GM19099 (cell line): Measurements from ENCODE around the gene SIGLEC12.

Experiments
- POLR2A ChIP-seq: IDR thresholded peaks from 3 replicates; pipeline ENCODE4 v1.6.1; 2011; ENCODE audit warnings: low read depth; ENCODE audit not compliant: insufficient read length; ENCODE audit errors: extremely low read depth

Gene SIGLEC12

DNA sequence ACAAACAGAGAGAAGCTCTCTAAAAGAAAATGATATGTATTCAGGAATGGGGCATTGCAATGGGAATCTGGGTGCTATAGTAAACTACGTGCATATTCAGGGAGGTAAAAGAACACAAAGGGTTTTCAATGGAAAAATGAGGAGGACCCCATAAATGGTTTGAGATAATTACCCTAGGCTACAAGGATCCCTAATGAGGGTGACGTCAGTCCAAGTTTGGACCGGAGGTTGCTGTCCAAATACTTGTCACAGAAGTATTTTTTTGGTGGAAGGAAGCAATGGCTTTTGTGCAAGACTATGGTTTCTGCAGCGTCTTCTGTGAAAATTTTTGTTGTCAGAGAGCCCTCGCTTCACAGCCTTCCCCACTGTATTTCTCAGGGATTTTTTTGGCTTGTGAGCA, 24.3 kb downstream of the SIGLEC12 start:
- TF ChIP-seq POLR2A: no peak

DNA sequence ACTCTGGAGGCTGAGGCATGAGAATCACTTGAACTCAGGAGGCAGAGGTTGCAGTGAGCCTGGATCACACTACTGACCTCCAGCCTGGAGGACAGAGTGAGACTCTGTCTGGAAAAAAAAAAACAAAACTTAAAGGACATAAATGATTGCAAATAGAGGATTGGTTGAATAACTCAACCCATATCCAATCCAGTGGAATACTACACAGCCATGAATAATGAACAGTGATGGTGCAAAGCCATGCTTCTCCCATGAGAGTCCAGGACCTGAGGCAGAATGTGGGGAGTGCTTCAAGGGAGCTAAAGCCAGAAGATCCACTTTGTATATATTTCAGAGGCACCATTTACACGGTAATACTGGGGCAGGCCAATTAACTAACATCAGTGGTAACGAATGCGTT, 25.4 kb downstream of the SIGLEC12 start:
- TF ChIP-seq POLR2A: no peak

DNA sequence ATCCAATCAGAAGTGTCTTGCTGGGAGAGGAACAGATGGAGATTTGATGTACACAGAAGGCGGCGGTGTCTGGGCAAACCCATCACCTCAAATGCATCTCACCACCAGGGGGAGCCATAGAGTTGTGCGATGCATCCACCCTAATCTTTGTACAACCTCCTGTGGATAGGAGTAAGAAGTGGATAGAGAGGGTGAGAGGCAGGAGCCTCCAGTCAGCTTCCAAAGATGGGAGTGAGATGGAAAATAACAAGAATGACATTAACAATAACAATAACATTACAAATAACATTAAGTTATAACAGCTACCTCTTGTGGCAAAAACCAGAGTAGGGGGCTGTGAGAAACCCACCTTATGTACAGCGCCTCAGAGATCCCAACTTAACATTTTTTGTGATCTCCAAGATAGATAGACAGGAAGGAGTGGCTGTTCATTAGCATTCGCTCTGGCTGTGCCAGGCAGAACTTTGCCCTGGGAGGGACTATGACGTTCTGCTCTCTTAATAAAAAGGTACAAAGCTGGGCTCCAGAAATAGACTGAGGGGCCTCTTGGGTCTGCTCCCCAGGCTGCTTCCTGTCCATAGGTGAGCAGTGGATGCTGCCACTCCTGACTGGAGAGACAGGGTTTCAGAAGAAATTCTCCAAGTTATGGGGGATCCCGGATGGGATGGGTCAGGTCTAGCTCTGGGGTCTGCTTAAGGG, 28.4 kb downstream of the SIGLEC12 start:
- TF ChIP-seq POLR2A: no peak

DNA sequence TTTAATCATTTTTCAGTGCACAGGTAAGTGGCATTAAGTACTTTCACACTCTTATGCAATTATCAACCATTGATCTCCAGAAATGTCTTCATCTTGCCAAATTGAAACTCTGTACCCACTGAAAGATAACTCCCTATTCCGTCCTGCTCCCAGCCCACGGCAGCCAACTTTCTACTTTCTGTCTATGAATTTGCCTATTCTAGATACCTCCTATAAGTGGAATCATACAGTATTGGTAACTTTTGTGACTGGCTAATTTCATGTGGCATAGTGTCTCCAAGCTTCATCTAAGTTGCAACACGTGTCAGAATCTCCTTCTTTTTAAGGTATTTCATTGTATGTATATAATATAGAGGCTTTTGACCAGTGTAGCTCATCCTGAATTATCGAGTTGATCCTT, 29.0 kb downstream of the SIGLEC12 start:
- no peak for TF ChIP-seq POLR2A

DNA sequence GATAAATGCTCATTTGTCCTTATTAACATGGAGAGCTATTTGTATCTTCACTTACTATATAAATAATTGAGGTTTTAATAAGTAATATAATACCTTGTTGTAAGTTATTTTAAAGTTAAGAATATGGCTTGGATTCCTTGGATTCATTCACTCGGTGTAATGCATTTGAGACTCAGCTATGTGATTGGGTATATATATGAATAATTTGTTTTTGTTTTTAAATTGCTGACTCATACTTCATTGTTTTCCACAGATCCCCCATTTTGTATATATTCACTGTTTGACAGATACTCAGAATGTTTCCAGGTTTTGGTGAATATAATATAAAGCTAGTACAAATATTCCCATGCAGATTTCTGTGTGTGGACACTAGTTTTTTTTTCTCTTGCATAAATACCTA, 30.1 kb downstream of the SIGLEC12 start:
- TF ChIP-seq POLR2A: no peak

DNA sequence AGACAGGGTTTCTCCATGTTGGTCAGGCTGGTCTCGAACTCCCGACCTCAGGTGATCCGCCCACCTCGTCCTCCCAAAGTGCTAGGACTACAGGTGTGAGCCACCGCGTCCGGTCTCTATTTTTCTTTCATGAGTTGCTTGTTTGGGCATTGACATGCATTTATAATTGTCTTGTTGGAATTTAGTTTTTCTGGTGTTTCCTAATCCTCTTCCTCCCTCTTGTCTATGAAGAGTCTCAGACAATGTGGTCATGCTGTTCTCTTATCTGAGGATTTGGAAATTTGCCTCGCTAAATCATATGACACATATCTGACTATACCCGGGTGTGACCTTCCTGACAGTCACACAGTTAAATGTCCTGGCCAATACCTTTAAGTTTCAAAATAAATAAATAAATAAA, 30.6 kb downstream of the SIGLEC12 start:
- TF ChIP-seq POLR2A: no peak

DNA sequence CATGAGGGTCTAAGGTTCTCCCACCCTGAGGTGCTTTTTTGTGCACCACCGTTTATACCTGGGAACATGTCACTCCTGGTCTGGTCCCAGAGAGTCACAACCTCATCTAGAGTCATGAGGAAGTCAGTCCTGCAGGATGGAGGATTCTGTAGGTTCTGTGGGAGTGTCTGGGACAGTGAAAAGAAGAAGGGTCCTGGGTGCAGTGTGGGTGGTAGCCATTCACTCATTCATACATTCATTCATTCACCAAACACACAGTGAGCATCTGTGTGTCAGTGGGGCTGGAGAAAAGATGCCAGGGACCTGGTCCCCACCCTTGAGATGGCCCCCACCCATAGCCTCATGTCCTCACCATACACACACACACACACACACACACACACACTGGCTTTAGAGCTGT, 32.0 kb downstream of the SIGLEC12 start:
- no peak for TF ChIP-seq POLR2A

DNA sequence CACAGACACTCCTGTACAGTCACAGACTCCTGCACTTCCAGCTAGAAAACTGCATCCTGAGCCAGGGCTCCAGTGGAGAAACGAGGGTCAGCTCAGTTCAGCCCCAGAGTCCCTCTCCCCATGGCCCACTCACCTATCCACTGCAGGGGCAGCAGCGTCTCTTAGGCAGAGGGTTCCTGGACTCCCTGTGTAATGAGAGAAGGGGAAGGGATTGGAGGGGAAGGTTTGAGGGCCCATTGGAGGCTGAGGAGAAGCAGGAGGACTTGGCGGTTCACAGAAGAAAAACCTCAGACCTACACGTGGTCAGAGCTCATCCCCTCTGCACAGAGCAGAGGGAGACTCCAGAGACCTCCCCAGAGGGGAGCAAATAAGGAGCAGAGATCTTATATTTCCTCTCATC, 32.4 kb downstream of the SIGLEC12 start:
- TF ChIP-seq POLR2A: no peak

DNA sequence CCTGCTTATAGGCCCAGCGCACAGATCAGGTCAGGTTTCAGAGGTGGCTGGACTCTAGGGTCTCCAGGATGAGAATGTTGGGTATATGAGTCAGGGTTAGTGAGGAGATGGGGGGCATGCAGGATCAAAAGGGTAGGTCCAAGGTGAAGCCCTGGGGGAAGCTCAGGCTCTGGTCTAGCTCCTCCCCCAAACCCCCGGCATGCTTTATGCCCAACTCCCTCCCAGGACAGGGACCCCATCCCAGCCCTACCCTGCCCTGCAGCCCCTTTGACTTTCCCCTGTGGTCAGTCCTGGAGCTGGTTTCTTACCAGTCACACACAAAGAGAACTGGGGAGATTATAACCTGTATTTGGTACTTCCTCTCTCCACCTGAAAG, 33.1 kb downstream of the SIGLEC12 start:
- no peak for TF ChIP-seq POLR2A

DNA sequence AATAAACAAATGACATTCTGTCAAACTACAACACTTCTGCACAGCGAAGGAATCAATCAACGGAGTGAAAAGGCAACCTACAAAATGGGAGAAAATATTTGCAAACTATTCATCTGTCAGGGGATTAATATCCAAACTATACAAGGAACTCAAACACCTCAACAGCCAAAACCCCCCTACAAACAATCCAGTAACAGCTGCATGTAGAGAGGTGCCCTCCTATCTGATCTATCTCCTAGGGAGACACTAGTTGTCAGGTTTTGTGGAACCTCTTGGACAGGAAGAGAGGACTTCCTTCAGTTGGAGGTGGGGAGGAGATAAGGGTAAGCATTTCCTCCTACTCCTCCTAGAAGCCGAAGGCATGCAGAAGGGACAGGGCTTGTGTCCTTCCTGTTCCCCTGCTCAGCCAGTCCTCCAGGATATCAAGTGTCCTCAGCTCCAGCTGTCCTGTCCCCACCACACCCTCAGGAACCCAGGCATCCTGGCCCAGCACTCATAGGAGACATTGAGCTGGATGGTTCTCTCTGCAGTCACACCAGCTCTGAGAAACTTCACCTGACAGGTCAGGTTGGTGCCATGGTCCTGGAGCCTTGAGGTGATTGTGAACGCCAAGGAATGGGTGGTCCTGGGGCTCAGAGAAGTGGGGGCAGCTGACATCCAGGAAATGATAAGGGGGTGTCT, 33.6 kb downstream of the SIGLEC12 start:
- no peak for TF ChIP-seq POLR2A

DNA sequence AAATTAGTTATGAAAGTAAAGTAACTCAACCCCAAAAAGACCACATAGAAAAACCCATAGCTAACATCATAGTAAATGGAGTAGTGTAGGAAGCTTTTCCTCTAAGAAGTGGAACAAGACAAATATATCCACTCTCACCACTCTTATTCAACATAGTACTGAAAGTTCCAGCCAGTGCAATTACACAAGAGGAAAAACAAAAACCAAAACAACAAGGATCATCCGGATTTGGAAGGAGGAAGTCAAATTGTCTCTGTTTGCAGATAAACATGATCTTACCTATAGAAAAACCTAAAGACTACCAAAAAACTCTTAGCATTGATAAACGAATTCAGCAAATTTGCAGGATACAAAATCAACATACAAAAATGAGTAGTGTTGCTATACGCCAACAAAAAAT, 34.9 kb downstream of the SIGLEC12 start:
- TF ChIP-seq POLR2A: no peak

DNA sequence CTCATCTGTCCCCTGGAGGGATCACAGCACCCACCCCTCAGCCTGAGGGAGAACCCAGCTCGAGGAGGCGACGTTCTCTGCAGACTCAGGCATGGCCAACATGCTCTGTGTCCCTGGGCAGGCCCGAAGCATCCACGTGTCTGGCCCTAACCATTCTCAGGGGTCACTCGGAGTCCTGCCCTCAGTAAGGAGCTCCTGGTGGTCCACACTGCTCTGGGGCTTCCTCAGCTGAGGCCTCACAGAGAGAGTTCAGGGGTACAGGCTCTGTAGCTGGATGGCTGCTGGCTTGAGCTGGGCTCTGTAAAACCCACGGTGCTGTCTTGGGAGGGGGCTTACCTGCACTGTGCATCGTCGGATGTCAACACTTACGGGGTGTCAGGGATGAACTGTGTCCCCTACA, 38.9 kb downstream of the SIGLEC12 start:
- no peak for TF ChIP-seq POLR2A

DNA sequence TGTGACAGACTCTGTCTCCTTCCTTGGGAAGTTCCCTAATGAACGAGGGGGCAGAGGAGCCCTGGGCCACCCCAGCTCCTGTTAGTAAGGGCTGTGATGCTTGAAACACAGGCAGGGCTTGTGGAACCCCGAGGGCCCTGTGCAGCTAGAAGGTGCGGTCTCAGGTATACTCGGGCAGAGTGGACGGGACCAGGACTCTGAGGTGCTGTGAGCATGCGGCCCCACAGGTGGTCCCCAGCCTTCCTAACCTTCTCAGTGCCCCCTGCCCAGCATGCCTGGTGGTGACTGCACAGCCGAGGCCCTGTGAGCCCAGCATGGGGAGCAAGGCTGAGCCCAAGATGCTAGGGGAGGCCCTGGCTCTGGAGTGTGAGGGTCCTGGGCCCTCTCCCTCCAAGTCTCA, 39.3 kb downstream of the SIGLEC12 start:
- TF ChIP-seq POLR2A: no peak

DNA sequence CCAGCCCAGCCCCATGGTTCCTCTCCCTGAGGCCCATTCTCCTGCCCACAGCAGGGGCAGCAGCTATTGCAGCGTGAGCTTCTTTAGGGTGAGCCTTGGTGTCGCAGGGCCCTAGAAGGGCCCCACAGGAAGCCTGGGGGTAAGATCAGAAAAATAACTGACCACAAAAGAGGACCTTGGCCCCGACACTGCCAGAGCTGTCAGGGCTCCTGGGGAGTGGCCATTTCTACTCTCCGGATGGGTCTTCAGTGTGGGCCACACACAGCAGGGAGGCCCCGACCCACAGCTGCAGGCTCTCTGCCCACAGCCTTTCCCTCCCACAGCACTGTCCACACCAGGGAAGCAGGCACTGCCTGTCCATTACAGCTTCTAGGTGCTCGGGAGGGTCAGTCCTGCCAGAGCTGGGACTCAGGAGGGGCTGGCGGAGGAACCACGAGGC, 39.9 kb downstream of the SIGLEC12 start:
- TF ChIP-seq POLR2A: no peak

DNA sequence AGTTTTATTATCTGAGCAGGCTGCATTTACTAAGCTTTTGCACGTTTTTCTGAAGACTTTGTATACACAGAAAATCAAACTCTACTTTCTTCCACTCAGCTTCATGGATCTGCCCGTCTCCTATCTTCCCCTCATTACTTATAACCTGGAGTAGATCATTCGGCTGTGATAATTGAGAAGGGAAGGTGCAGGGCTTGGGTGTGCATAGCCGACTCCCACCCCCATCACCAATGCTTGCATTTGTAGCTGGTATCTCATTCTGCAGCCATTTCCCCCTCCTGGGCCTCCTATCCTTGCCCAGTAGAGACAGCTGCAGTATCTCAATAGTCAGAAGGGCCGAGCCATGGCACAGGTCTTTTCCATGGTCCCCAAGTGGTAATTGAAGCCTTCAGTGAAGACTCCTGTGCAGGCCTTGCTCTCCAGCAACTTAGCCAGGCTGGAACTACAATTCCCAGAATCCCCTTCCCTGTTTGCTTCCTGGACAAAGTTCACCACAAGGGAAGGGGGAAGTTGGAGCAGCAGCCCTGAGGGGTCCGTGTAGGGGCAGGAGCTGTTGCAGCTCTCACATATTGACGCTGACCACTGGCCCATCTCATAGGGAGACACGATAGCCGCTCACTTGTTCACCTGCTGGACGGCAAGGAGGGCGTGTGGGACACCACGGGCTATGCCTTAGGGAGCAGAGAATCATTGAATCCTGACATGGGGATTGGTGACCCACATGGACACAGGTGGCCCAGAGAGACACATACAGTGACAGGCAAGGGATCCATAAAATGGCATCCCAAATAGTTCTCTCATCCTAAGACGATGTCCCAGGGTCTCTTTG, 41.2 kb downstream of the SIGLEC12 start:
- no peak for TF ChIP-seq POLR2A
